Measurements from ENCODE around the gene ZNF710.

ZNF710 gene

DNA sequence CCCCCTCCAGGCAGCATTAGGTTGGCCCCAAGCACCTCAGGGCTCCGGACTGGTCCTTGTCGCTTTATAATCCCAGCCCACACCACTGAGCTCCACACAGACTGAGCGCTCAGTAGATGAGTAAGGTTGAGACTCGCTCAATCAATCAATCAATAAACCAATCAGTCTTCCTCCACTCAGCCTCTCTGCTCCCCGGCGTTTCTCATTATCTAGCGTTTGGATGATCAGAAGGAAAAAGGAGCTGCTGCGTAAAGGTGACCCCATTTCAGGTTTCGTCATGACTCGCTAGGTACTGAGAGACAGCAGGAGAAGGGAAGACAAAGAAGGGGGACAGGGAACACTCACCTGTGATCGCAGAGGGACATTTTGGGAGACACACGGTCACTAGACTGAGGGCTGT is 41.2 kb downstream of the ZNF710 start:
- DNase-seq: no peak

DNA sequence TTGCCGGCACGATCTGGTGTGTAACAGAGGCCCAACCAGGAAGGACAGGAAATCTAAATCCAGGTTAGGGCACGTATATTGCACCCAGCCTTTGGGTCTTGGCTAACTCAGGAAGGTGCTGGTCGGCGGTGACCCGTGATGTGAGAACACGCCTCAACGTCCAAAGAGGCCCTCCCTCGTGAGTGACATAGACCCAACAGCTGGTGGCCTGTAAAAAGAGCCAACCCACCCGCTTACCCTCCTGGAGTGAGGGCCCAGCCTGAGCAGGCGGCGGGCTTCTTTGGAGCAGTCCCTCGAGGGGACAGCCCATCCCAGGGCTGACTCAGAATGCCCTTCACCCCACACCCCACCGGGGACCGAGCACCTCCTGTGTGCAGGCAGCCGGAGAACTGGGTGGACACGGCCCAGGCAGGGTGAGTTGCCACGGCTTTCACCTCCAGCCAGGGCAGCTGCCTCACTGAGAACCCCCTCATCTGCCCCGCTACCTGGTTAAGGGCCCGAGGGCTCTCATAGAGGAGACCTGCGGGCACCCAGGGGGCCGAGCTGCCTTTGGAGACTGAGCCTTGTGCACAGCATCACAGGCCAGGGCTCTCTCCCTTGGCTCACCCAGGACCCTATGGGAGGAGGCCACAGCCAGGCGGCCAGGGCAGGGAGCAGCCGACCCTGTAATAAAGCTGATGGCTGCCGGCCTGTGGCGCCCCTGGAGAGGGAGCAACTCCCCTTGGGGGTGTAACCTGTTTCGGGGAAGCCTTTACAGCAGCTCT is 41.8 kb downstream of the ZNF710 start:
- no peak for DNase-seq

DNA sequence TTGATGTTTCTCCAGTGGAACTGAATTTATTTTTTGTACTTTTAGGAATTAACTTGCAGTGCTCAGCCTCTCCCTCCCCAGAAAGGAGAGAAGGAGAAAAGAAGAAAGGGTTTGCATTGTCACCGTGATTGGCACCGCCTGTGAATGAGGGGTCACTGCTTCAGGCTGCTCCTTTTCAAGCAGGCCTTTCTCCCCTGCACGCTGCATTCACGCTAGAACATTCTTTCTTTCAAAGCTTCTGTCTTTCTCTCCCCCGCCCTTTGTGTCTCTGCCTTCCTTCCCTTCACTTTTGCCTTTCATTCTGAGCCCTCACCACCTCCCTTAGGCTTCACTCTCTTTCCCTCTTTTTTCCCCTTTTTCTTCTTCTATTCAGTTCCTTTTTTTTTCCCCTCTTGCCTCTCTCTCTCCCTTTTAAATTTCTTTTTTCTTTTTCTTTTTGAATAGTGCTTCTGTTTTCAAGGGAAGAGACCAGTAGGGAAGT is 42.4 kb downstream of the ZNF710 start:
- DNase-seq: no peak

DNA sequence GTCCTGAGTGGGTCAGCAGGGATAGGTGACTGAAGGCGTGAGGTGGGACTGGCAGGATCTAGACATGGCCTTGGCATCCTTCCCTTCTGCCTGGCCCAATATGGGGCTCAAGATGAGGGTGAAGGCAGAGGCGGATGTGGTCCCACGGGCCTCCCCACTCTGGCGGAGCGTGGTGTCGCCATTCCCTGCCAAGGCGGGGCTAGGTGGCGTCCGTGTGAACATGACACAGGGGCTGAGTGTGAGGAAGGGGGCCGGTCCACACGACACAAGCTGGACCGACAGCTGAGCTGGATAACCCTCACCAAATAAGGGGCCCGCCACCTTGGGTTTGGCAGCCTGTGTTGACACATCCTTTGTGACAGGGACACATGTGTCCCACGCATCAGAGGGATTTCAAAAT is 43.1 kb downstream of the ZNF710 start:
- no peak for DNase-seq

DNA sequence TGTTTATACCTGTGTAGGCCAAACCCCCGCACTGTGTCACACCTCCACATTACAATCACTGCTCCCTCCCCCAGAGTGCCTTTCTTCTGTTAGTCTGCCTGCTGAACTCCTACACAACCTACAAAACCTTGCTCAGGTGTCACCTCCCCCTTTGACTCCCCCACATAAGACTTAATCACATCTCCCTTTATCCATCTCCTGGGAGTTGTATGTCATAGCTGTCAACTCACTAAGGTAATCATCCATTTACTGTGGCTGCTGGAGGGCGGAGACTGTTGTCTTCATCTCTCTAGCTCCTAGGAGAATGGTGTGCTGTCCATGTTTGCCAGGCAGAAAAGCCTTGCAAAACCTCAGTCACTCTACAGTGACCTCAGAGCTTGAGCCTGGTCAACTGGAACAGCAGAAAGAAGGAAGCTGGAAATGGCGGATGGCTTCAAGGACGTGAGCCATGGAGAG is 43.8 kb downstream of the ZNF710 start:
- no peak for DNase-seq

DNA sequence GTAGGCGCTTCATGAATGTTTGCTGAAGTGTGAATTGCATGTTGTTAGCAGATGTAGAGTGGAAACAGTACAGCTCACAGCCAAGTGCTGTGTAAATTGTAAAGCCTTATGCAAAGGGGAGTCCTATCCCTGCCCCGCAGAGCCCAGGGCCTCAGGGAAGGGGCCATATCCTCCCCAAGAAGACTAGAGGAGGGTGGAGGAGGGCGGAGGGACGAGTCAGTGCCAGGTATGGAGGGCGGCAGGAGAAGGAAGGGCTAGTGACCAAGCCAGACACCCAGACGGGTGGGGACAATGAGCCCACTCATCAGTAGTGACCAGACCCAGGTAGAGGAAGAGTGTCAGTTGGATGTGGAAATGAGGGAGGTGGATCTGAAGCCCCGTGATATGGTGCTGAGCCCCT is 45.2 kb downstream of the ZNF710 start:
- no peak for DNase-seq

DNA sequence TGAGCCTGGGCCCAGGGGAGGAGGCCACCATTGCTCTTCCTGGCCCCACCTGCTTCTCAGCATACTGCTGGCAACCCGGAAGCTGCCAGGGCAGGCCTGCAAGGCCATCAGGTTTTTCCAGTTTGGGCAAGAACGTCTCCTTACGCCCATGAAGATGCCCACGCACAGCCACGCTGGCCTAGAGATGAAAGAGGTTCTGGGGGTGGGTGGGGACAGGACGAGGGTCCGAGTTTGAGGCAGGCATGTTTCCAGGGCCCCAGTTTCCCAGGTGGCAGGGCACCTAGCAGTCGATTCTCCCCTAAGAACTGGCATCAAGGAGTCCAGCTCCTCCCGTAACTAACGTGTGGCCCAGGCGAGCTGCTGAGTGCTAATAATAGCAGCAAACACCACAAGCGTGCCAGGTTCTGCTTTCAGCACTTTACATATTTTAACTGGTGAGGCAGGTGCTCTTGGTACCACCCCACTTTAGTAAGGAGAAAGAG is 45.8 kb downstream of the ZNF710 start:
- no peak for DNase-seq

DNA sequence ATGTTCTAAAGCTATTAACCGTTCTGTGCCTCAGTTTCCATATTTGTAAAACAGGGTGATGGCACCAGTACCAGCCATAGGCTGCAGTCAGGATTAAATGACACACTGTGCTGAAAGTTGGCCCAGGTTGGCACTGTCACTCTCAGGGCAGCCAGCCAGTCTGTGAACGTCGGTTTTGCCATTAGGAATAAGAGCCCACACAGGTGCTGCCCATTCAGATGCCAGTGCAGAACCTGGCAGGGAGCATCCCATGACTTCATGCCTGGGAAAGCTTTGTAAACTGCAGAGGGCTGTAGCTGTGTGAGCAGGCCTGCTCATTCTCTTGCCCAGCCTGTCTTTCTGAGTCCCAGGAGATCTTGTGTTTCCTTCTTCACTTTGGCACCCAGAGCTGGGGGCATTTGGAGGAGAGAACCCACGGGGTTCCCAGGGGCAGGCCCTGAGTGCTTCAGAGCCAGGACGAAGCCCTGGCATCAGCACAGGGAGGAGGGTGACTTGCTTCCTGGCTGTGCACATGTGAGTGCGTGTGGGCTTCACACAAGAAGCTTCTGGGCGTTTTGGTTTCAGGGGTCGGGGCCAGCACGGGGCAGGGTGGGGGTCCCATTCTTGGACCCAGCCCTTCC is 46.9 kb downstream of the ZNF710 start:
- no peak for DNase-seq

DNA sequence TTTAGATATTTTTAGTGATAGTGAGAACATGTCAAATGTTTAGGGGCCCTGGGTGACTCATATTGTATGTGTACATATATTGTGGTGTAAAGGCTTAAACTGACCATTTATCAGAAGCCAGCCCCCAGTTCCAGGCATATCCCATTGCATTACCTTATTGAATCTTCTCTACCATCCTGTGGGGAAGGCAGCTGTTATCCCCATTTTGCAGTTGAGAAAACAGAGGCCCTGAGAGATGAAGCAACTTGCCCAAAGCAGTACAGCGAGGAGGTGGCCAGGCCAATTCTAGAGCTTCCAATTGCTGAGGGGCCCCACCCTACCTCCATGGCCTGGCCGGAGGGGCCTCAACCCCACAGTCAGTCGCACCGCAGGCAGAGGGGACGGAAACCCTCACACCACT is 47.9 kb downstream of the ZNF710 start:
- no peak for DNase-seq

DNA sequence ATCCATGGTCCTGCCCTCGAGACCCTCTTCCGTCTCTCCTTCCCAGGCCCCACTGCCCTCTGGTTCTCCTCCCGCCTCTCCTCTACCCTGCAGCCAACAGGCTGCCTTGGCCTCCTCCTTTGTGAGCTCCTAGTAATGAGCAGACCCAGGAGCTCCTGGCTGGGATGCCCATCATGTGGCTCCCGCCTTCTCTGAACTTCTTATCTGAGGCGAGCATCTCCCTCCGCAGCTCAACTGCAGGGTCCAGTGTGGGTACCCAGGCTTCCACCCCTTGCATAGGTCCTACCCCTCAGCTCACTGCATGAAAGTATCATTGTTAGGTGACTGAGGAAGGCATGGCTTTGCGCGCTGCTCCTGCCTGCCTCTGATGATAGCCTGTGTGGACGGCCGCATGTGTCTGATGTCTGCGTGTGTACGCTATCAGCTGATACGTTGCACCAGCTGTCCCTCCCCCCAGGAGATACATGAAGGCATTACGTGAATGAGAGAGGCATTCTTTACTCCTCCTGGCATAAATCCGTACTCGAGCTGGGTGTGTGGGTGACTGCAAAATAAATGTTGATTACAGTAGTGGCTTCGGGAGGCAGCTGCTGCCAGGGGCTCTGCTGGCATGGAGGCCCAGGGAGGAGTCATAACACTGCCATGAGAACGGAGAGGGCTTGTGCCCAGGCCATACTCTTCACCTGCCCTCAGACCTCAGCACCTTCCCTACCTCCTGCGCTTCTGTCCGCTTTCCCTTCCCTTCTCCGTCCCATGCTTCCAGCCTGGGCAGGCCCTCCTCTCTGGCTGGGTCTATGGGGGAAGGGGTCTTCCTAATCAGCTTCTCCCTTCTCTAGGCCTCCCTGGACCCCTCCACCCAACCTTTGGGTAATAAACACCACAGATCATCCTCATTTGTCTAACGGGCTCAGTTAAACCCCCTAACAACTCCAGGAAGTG is 48.8 kb downstream of the ZNF710 start:
- DNase-seq: no peak

DNA sequence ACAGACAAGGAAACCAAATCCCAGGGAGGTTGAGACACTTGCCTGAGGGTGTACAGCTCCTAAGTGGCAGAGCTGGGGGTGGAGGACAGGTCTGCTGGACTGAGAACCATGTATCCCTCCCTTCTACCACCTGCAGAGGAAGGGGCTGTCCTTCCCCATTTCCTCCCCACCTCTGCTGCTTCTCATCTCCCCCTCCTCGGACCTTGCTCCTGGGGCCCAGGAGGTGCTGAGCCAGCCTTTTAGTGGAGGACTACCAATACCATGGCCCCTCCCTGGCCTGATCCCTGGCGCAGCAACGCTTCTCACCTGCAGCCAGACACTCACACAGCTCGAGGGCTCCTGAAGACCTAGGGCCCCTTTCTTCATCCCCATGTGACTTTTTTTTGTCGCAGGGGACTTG is 50.8 kb downstream of the ZNF710 start:
- no peak for DNase-seq

DNA sequence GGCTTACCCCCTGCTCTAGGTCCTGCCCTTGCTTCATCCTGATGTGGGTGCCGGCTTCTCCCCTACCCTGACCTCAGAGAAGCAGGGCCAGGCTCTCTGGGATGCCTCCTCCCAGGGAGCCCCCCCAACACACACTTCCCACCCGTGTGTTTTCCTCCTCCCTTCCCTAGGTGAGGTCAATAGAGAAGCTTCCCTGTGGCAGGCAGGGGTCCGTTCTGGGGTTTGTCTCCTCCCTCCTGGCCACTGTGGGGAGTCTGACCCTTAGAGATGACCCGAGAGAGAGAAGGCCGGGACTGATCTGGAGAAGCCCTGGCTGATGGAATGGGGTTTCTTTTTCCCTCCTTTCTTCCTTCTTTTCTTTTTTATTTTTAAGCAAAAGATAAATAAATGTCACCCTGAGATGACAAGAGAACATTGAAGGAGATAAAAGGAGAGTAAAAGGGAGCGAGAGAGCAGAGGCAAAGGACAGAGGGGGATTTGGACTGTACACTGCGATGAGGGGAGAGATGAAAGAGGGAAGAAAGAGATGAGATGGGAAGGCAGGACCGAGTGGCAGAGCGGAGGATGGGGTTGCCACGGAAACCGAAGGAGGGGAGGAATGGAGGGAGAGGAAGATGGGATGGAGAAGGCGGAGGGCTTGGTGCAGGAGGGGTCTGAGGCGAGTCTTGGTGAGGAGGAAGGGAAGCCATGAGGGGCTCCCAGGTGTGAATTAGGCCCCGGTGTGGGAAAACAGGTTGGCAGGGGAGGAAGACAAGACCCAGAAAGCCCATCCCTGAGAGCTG is 52.8 kb downstream of the ZNF710 start:
- no peak for DNase-seq

DNA sequence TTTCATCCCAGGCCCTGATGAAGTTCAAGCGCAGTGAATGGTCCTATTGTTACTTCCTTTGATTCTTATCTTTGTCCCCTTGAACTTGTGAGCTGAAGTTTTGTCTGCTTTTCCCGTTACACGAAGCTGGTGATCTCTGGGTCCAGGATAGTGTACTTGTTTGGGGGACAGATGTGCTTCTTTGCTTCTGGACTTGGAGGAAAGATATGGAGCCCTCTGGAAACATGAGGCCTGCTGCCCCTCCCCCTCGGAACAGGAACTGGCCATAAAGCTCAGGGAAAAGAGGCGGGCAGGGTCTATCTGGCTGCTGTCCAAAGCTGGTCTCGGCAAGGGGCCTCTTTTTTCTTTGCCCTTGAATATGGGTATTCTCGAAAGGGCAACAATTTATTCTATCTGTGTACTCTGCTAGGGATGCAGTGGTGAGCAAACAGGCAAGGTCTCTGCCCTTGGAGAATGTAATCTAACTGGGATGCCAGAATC is 53.5 kb downstream of the ZNF710 start:
- no peak for DNase-seq

DNA sequence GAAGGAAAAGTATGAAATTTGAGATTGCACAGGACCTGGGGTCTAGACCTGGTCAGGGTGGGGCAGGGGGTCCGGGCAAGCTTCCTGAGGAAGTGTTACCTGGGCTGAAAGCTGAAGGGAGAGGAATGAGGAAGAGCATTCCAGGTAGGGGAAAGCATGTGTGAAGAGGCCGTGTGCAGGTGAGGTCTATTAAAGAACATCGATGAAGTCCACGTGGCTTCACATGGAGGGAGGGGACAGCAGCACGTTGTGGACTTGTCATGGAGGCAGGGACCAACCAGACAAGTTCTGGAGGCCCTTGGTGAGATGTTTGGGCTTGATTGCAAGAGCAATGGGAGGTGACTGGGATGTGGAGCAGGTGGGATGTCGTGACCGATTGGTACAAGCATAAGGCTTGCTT is 54.1 kb downstream of the ZNF710 start:
- DNase-seq: no peak

DNA sequence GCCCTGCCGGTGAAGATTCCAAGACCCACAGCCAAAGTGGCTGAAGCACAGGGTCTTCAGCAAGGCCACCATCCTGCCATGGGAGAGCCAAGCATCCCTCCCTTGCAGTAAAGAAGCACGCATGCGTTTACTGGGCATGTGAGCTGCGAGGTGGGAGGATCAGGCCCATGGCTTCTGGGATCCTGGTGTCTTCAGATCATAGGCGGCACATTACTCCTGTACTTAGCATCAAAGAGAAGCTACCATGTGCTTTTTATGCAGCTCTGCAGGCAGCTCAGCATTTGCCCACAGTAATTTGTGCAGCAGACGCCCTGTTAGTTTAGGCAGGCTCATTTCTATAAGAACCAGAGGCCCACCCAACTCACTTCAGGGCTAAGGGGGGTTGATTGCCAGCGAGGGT is 55.4 kb downstream of the ZNF710 start:
- DNase-seq: no peak

DNA sequence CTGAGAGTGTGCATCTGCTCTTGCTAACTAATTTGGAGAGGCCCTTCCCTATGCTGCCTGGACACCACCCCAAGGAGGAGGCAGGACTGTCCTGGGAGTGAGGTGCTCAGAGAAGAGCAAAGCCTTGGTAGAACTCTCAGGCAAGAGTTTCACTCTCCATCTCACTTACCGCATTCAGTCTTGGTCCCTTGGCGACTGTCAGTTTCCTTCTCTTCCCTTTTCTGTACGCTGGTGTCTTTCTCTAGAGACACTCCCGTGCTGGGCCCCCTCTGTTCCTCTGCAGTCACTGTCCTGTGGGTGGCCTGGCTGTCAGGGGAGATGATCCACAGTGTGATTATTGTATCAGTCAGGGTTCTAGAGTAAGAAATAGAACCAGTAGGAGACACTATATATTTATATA is 57.2 kb downstream of the ZNF710 start:
- no peak for DNase-seq

DNA sequence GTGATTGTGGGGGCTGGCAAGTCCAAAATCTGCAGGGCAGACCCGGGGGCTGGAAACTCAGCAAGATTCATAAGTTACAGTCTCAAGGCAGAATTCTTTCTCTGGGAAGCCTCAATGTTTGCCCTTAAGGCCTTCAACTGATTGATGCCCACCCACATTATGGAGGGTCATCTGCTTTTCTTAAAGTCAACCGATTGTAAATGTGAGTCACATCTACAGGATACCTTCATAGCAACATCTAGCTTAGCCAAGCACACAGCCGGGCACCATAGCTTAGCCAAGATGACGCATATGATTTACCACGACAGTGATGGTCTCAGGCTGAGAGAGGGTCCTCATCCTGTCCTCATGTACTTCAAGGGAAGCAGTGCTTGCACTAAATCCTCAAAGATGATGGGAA is 57.7 kb downstream of the ZNF710 start:
- no peak for DNase-seq

DNA sequence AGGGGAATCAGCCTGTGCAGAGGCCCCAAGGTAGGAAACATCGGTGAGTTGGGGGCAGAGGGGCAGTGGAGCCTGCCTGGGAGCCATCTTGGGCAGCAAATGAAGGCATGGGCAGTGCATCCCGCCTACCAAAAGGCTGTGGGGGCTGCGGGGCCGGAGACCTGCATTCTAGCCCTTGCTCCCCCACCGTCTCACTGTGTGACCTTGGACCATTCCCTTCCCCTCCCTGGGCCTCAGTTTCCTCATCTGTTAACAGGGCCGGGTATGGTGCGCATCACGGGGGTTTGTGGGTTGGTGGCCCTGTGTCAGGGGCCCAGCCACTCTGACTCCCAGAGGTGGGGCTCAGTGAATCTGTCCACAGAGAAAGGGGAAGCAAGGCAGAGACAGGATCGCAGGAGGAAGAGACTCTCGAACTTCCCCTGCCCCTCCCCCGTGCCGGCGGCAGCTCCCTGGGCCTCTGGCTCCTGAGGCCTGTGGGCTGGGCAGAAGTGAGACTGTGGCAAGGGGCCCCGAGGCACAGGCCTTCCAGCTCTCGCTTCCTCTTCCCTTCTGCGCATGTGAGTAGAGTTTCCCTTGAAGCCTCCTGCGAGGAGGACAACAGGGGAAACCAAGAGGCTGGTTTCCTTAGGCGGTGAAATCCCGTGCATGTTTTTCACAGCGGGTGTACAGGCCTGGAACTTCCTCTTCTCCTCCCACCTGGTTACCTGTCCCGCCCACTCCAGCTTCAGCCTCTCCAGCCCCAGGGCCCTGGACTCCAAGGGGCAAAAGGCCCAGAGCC is 58.3 kb downstream of the ZNF710 start:
- peak; percentile 72 for DNase-seq

DNA sequence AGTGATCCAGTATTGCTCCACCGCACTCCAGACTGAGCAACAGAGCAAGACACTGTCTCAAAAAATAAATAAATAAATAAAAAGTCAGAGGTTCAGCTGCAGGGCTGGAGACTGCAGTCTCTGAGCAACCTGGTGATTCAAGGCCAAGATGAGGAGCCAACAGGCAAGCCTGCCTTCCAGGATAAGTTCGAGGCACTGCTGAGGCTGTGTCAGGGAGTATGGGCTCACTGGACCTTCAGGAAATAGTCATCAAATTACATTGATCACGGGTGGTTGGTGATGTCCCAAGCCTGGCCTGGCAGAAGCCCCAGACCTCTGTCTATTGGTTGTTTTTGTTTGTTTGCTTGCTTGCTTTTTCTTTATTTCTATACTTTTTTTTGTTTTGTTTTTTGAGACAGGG is 59.7 kb downstream of the ZNF710 start:
- no peak for DNase-seq

DNA sequence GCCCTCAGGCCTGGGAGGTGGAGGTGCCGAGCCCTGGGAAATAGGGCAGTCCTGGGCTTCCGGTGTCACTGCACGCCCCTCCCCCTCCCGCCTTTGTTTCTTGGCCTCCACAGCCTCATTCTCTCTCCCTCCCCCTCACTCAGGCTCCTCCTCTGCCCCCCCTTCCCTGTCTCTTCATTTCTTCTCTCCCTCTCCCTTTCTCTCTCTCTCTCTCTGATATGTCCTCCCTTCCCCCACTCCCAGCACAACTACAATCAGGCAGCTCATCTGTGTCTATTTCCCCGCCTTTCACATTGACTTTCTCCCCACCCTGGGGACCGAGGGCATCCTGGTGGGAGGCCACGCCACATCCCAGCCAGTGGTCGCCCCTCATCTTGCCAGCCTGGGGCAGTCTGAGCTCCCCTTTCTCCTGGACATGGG is 60.9 kb downstream of the ZNF710 start:
- DNase-seq: peak; percentile 61

DNA sequence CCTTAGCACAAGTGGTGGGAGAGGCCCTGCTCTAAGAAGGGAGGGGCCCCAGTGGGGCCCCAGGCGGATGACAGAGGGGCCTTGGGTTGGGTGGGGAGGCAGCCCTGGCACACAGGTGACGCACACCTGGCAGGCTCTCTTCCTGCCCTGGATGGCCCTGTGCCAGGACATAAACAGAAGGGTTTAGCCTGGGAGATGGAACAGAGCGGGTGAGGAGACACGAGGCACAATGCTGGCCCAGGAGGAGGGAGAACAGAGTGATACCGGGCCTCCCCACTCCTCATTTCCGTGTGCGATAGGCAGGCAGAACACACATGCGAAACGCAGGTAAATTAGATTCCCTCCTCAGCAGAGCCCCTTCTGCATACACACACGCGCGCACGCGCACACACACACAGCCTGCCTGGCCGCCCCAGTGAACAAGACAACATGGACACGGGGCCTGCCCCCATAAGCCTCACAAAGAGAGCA is 61.4 kb downstream of the ZNF710 start:
- DNase-seq: no peak

Measured in left hindlimb (tissue), 1 donor.